Right atrium auricular region (tissue), 2 donors: ENCODE results near the gene PRKCA. TPM values are rescaled to one million over a fixed set of nuclear protein-coding genes. Genes with fewer than 3 reads are reported as not detected.

Experiments used
- DNase-seq: peaks from one replicate; pipeline ENCODE4 v3.0.0-alpha.2; 2019; ENCODE audit warnings: low spot score
- H3K27ac ChIP-seq, 2 donors: fragments of 200-600 bp; sonication (generic); 1 replicate in 1 of 2; 2 replicates in 1 of 2; pipeline ENCODE4 v1.5.1; 2016 to 2019
- H3K27me3 ChIP-seq, 2 donors: fragments of 200-600 bp; sonication (generic); one replicate each; pipeline versions ENCODE4 v1.5.1 to v1.6.0; 2017 to 2019
- H3K36me3 ChIP-seq: fragments of 200-600 bp; sonication (generic); one replicate; pipeline ENCODE4 v1.5.1; 2016
- H3K4me1 ChIP-seq, 2 donors: fragments of 200-600 bp; sonication (generic); one replicate each; pipeline versions ENCODE4 v1.5.1 to v1.6.0; 2017 to 2019
- H3K4me3 ChIP-seq, 2 donors: fragments of 200-600 bp; sonication (generic); 1 replicate in 1 of 2; 2 replicates in 1 of 2; pipeline ENCODE4 v1.5.1; 2017 to 2019; ENCODE audit warnings: mild to moderate bottlenecking in 1 of 2, moderate library complexity in 1 of 2
- H3K9me3 ChIP-seq, 2 donors: fragments of 200-600 bp; sonication (generic); one replicate each; pipeline ENCODE4 v1.5.1; 2019
- CTCF ChIP-seq, 2 donors: fragments of 200-600 bp; sonication (generic); IDR thresholded peaks; one replicate each; pipeline ENCODE4 v1.5.1; 2019; ENCODE audit warnings: antibody characterized with exemption in 2 of 2
- total RNA-seq, 2 donors: library from RNA; depleted of rRNA; stranded (reverse); fragments of >200 nt; gene quantifications; one replicate each; pipeline ENCODE4 v1.1.0, GENCODE V29; 2016

The PRKCA gene
- total RNA-seq, 2 donors from 2014 or later: 6.4 to 6.6 TPM

GRCh38 chr17:66423056-66423955 is 120.9 kb downstream of the PRKCA start:
- Histone ChIP-seq H3K27me3 (no peaks in the 10 kb centered on the region), H3K36me3 (no peaks in the 10 kb centered on the region), H3K9me3 (no peaks in the 10 kb centered on the region), H3K27ac (no peak overlapping the region), H3K4me3 (no peak overlapping the region), H3K4me1 (peaks cover 0 to 5% of the 10 kb centered on the region in 2 donors)
- DNase-seq: no peak
- no peak for TF ChIP-seq CTCF (IDR thresholded peaks at IDR 0.05)

- Histone ChIP-seq H3K4me1 (peaks cover 0 to 5% of the 10 kb centered on the region in 2 donors), H3K27me3 (no peaks in the 10 kb centered on the region), H3K9me3 (no peaks in the 10 kb centered on the region), H3K27ac (no peak overlapping the region), H3K36me3 (no peaks in the 10 kb centered on the region), H3K4me3 (no peak overlapping the region)
- no peak for TF ChIP-seq CTCF (IDR thresholded peaks at IDR 0.05)
- no peak for DNase-seq
Observed at GRCh38 chr17:66425756-66426396, 123.5 kb downstream of the PRKCA start.

GRCh38 chr17:66426397-66427033 is 124.1 kb downstream of the PRKCA start:
- DNase-seq: no peak
- Histone ChIP-seq H3K9me3 (no peaks in the 10 kb centered on the region), H3K4me3 (no peak overlapping the region), H3K36me3 (no peaks in the 10 kb centered on the region), H3K27ac (no peak overlapping the region), H3K27me3 (no peaks in the 10 kb centered on the region), H3K4me1 (peaks cover 0 to 5% of the 10 kb centered on the region in 2 donors)
- peak in 1 of 2 donors; percentile 39 for TF ChIP-seq CTCF (IDR thresholded peaks at IDR 0.05)

GRCh38 chr17:66427134-66427533 is 124.7 kb downstream of the PRKCA start:
- Histone ChIP-seq H3K27ac (no peak overlapping the region), H3K4me3 (no peak overlapping the region), H3K27me3 (no peaks in the 10 kb centered on the region), H3K36me3 (no peaks in the 10 kb centered on the region), H3K4me1 (peaks cover 0 to 10% of the 10 kb centered on the region in 2 donors), H3K9me3 (no peaks in the 10 kb centered on the region)
- TF ChIP-seq CTCF (IDR thresholded peaks at IDR 0.05): no peak
- no peak for DNase-seq

- Histone ChIP-seq H3K27me3 (no peaks in the 10 kb centered on the region), H3K4me3 (no peak overlapping the region), H3K27ac (no peak overlapping the region), H3K4me1 (peaks cover 0 to 5% of the 10 kb centered on the region in 2 donors), H3K9me3 (no peaks in the 10 kb centered on the region), H3K36me3 (no peaks in the 10 kb centered on the region)
- no peak for TF ChIP-seq CTCF (IDR thresholded peaks at IDR 0.05)
- DNase-seq: no peak
Observed at GRCh38 chr17:66429680-66430079, 127.3 kb downstream of the PRKCA start.
